Endothelial cell of umbilical vein (primary cell): ENCODE results near the gene RAD23B. TPM values are rescaled to one million over a fixed set of nuclear protein-coding genes. Genes with fewer than 3 reads are reported as not detected.

Experiments
- BruUV-seq: library from RNA; stranded (reverse); fragments of 400-500 nt; replicated peaks from 2 replicates; lab custom pipeline; 2021; lab: Mats Ljungman, UMichigan
- CTCF ChIA-PET: fragments of 300-600, 350-600 bp; sonication (Branson Sonifier 250); formaldehyde crosslinking; loops from one replicate; lab custom pipeline; 2021; ENCODE audit warnings: antibody characterized with exemption, inconsistent platforms; lab: Charles Lee
- POLR2A ChIA-PET: fragments of 300-600, 350-600 bp; sonication (Branson Sonifier 250); formaldehyde crosslinking; loops from one replicate; lab custom pipeline; 2021; ENCODE audit warnings: antibody characterized with exemption, inconsistent platforms; lab: Charles Lee
- DNase-seq: peaks from one replicate; pipeline ENCODE4 v3.0.0-alpha.2; 2011; ENCODE audit warnings: low read depth, low spot score
- FAIRE-seq: peaks from 2 replicates; lab custom pipeline; 2011; peaks lifted over from hg19 to GRCh38; lab: Jason Lieb, UNC
- H2AFZ ChIP-seq: 2 replicates; pipeline ENCODE4 v1.6.0; 2012; ENCODE audit warnings: low read depth, low read length, control low read depth, inconsistent platforms
- H3K27ac ChIP-seq: 2 replicates; pipeline ENCODE4 v1.5.1; 2011; ENCODE audit warnings: low read depth, mild to moderate bottlenecking, control low read depth, low read length, moderate library complexity; ENCODE audit not compliant: insufficient read depth
- H3K27me3 ChIP-seq, 2 experiments: 2 replicates each; pipeline versions ENCODE4 v1.6.0 to v1.6.1; 2011; ENCODE audit warnings: low read length in 2 of 2, mixed read lengths in 1 of 2; ENCODE audit not compliant: control insufficient read depth in 2 of 2, insufficient read depth in 2 of 2
- H3K36me3 ChIP-seq, 2 experiments: 2 replicates in 1 of 2; 3 replicates in 1 of 2; pipeline ENCODE4 v1.5.1; 2011; ENCODE audit warnings: low read length in 2 of 2, mild to moderate bottlenecking in 1 of 2, moderate library complexity in 1 of 2; ENCODE audit not compliant: control insufficient read depth in 2 of 2, insufficient read depth in 2 of 2; ENCODE audit errors: extremely low read depth in 1 of 2
- H3K4me1 ChIP-seq: 3 replicates; pipeline ENCODE4 v1.5.1; 2011; ENCODE audit warnings: mild to moderate bottlenecking, low read length; ENCODE audit not compliant: control insufficient read depth, insufficient read depth; ENCODE audit errors: extremely low read depth
- H3K4me2 ChIP-seq: 2 replicates; pipeline ENCODE4 v1.6.1; 2011; ENCODE audit warnings: low read length, control low read depth, mixed read lengths; ENCODE audit not compliant: insufficient read depth
- H3K4me3 ChIP-seq, 3 experiments: fragments of 200-600 bp in 1 of 3; sonication (generic), shearing (Covaris generic) in 1 of 3; replicated peaks in 1 of 3; 2 replicates each; pipeline ENCODE4 v1.5.1; 2011 to 2016; ENCODE audit warnings: control low read depth in 3 of 3, low read length in 3 of 3, mild to moderate bottlenecking in 2 of 3, inconsistent platforms in 1 of 3, low read depth in 1 of 3, moderate library complexity in 1 of 3; ENCODE audit not compliant: insufficient read depth in 1 of 3
- H3K79me2 ChIP-seq: 2 replicates; pipeline ENCODE4 v1.6.0; 2012; ENCODE audit warnings: low read length, inconsistent platforms; ENCODE audit not compliant: control insufficient read depth, insufficient read depth
- H3K9ac ChIP-seq: replicated peaks from 2 replicates; pipeline ENCODE3; 2011; ENCODE audit warnings: low read length, control low read depth; ENCODE audit not compliant: insufficient read depth; ENCODE audit errors: extremely low read depth
- H3K9me1 ChIP-seq: replicated peaks from 3 replicates; pipeline ENCODE4 v1.6.0; 2011; ENCODE audit warnings: mild to moderate bottlenecking, low read length; ENCODE audit not compliant: control insufficient read depth, insufficient read depth; ENCODE audit errors: extremely low read depth
- H3K9me3 ChIP-seq: replicated peaks from 2 replicates; pipeline ENCODE4 v1.5.1; 2012; ENCODE audit warnings: low read length, inconsistent platforms; ENCODE audit not compliant: control insufficient read depth, insufficient read depth
- H4K20me1 ChIP-seq: replicated peaks from 2 replicates; pipeline ENCODE3; 2011; ENCODE audit warnings: mild to moderate bottlenecking, low read length; ENCODE audit not compliant: control insufficient read depth, insufficient read depth; ENCODE audit errors: extremely low read depth
- CTCF ChIP-seq, 2 donors: IDR thresholded peaks; 1 replicate in 1 of 2; 2 replicates in 1 of 2; pipeline ENCODE4 v1.5.1; 2011; ENCODE audit warnings: low read length in 2 of 2, mild to moderate bottlenecking in 2 of 2, moderate library complexity in 2 of 2, control low read depth in 1 of 2, inconsistent platforms in 1 of 2, low read depth in 1 of 2; ENCODE audit not compliant: insufficient read depth in 1 of 2; ENCODE audit errors: extremely low read depth in 1 of 2
- EZH2 ChIP-seq: IDR thresholded peaks from 2 replicates; pipeline ENCODE4 v1.6.1; 2012; ENCODE audit warnings: borderline replicate concordance, low read depth, mild to moderate bottlenecking, moderate library complexity, low read length, inconsistent platforms; ENCODE audit not compliant: severe bottlenecking
- FOS ChIP-seq: IDR thresholded peaks from 2 replicates; pipeline ENCODE4 v1.6.1; 2011; ENCODE audit warnings: mild to moderate bottlenecking, low read length, moderate library complexity, borderline replicate concordance; ENCODE audit not compliant: insufficient read depth
- GATA2 ChIP-seq: IDR thresholded peaks from 2 replicates; pipeline ENCODE4 v1.7.0; 2011; ENCODE audit warnings: low read depth, mild to moderate bottlenecking, moderate library complexity, mixed read lengths, low read length; ENCODE audit not compliant: insufficient read length, insufficient read depth
- JUN ChIP-seq: IDR thresholded peaks from 2 replicates; pipeline ENCODE4 v1.6.1; 2011; ENCODE audit warnings: borderline replicate concordance, low read depth; ENCODE audit not compliant: insufficient read length, insufficient read depth
- dilution Hi-C: fragments of 300-500 bp; cut with MboI; formaldehyde crosslinking; loops from one replicate; pipeline ENCODE4 v1.15.0; 2019; ENCODE audit warnings: low sequenced_read_pairs; ENCODE audit not compliant: extremely low pct_ligation_motif_present
- intact Hi-C: fragments of 100-400 bp; cut with micrococcal nuclease; formaldehyde crosslinking; loops from one replicate; pipeline ENCODE4 v1.10.0; 2022
- polyA plus RNA-seq, 4 experiments: library from polyadenylated mRNA; depleted of rRNA in 3 of 4; stranded (reverse) in 3 of 4; unstranded in 1 of 4; fragments of >200 nt; gene quantifications; 2 replicates each; pipeline versions ENCODE4 v1.2.1 to v1.2.3, GENCODE V29; 2011 to 2012; ENCODE audit warnings: missing spikeins in 1 of 4
- total RNA-seq: library from RNA; stranded (reverse); gene quantifications from 2 replicates; pipeline ENCODE4 v1.2.3, GENCODE V29; 2021
- TF ChIP-seq, protein P1 (sequence below): IDR thresholded peaks from 2 replicates; pipeline ENCODE4 v1.6.1; 2011; ENCODE audit not compliant: insufficient read depth, insufficient read length

Gene RAD23B
- total and polyA plus RNA-seq, 2 donors (not counting 3 experiments of a cell fraction or from before 2014, with no cell fraction given), result 63.8 to 100 TPM

- no peaks in the 10 kb centered on the region for H3K9me3 ChIP-seq
- BruUV-seq, result no TSS peak
- no peaks in the 10 kb centered on the region for H4K20me1 ChIP-seq
- H3K4me1 ChIP-seq, result no peaks in the 10 kb centered on the region
- TF ChIP-seq CTCF (IDR thresholded peaks at IDR 0.05; ENCODE audit: extremely low read depth in 1 of 2, insufficient read depth in 1 of 2, low read depth in 1 of 2, low read length in 2 of 2) (no peak), EZH2 (no peak), GATA2 (no peak), JUN (no peak), FOS (no peak)
- TF ChIP-seq, protein P1, sequence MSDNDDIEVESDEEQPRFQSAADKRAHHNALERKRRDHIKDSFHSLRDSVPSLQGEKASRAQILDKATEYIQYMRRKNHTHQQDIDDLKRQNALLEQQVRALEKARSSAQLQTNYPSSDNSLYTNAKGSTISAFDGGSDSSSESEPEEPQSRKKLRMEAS, result no peak
- no peak overlapping the region for H3K27ac ChIP-seq
- H3K9ac ChIP-seq, result no peak overlapping the region
- ChIA-PET CTCF (no interaction called here), POLR2A (no interaction called here)
- FAIRE-seq (no peak), DNase-seq (no peak)
- H3K4me2 ChIP-seq, result no peak overlapping the region
- intact Hi-C loops, result no loop called here
- no peaks in the 10 kb centered on the region for H3K79me2 ChIP-seq
- H3K9me1 ChIP-seq, result no peaks in the 10 kb centered on the region
- H3K36me3 ChIP-seq, result no peaks in the 10 kb centered on the region
- no peak overlapping the region for H3K4me3 ChIP-seq
- dilution Hi-C loops, result no loop called here
- peaks cover 6% of the 10 kb centered on the region in 2 experiments for H3K27me3 ChIP-seq
- no peak overlapping the region for H2AFZ ChIP-seq
Measured at GRCh38 chr9:107251756-107252322, 31.2 kb upstream of the RAD23B start.
